Renal cortical epithelial cell (primary cell): ENCODE results near the gene HOXB4. TPM values are rescaled to one million over a fixed set of nuclear protein-coding genes. Genes with fewer than 3 reads are reported as not detected.

ENCODE experiments used
- DNase-seq: peaks from one replicate; pipeline ENCODE4 v3.0.0-alpha.2; 2011; ENCODE audit warnings: low read depth
- total RNA-seq: library from RNA; depleted of rRNA; stranded (reverse); fragments of >200 nt; gene quantifications from 2 replicates; pipeline ENCODE4 v1.2.3, GENCODE V29; 2014

HOXB4 gene
- total RNA-seq, 1 donor from 2014 or later, result 8.7 TPM

DNA sequence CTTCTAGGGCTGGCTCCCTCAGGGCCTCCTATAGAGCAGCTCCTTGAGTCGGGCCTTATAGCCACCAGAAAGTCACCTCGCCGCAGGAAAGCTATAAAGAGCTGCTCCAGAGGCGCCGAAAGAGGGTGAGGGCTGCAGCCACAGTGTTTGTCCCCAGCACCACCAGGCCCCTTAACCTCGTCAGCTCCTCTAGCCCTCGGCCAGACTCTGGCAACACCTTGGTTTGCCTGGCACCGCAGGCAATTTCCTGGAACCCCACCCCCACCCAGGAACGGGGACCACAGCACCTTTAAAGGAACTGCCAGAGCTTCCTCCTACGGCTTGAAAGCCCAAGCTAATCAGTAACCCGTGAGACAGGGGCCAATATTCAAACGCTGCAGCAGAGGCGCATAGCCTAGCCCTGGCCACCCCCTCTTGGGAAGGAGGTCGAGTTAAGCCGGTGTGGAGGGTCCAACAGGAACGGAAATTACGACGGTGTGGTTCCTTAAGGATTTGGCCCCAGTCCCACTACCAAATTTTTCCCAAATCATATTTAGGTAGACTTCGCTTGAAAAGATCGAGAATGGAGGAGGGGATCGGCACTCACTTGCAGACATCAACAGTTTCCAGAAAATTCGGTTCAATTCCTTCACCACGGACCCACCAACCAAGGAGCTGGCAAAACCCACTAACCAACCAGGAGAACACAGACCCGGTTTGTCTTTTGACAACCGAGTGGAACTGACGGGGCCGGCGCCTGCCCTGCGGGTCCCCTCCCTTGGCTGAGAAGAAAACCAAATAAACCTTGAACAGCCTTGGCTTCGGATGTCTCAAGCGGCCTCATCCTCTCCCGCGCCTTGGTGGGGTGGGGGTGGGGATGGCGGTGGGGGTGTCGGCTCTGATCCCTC, 23.6 kb upstream of the HOXB4 start:
- peak; percentile 77 for DNase-seq

DNA sequence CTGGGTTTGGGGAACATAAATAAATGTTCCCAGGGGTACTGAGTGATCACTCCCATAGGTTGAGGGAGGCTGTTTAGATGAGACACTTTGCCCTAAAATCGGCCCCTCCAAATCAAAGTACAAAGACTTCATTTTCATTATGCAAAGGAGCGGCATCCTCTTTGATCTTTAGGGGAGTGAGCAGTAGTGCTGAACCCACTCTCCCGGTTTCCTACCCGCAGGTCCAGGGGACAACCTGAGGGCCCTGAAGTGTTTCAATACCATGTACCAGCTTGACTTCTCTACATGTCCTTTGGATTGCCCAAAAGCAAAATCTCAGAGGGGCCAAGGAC, 23.0 kb upstream of the HOXB4 start:
- no peak for DNase-seq

DNA sequence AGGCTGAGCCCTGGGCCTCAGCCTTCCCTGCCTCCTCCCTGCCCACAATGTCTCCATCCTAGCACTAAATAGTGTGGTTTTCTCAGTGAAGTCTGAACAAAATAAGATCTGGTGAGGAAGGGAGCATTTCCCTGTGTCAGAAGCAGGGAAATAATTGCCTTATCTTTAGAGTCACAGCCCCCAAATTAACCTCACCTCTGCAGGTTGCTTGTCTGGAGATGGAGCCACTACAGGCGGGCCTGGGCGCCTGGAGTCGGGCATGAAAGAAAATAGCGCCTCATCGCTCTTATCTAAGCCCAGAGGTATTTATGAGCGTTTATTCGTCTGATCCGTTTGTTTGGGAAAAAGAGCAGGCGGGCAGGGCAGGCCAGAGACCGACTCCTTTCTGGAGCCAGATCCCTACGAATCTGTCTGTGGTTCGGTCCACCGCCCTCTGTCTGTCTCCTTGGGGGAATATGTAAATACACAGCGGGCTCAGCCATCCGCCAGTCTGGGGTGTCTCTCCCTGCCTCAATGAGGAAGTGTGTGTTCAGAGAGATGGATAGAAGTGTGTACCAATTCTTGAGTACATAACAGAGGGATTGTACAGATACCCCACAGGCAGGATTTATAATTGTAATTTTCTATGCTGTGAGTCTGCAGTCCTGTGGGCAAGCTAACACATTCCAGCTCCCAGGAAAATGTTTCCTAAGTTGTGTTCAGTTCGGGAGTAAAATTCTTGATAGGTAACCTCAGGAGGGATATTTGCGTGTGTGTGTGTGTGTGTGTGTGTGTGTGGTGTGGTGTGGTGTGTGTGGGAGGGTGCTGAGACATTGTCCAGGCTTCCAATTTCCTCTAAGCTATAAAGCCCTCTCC, 22.3 kb upstream of the HOXB4 start:
- peak; percentile 63 for DNase-seq

DNA sequence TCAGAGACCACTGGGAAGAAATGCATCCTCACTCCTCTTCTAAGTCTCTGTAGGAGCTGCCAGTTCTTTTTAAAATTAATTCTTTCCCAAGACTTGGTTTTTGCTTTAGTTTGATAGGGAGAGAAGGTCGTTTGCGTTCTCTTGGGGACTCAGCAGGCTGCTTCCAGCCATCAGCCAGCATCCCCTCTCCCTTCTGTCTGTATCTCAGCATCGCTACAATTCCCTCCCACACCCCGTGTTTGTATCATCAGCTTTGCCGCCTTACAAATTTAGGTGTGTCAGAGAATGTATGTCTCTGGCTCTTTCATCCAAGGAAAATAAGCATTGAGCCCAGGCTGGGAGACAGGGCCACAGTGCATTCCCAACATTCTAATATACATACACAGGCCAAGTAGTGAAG, 21.2 kb upstream of the HOXB4 start:
- DNase-seq, result no peak

DNA sequence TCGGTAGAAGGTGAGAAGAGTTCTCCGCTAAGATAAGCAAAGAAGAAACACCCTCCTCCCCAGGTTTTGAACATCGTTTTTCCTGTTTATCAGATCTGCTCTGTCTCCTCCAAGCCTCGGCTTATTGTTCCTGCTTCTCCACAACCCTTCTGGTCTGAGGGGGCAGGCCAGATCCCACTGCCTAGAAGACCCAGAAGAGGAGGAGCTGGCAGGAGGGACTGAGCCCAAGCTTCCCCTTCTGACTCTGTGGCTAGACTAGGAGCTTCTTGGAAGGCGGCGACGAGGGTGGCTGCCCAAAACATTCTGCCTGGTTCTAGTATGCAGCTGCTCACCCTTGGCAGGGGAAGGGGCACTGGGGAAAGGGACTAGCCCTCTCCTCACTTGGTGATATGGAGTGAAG, 20.6 kb upstream of the HOXB4 start:
- no peak for DNase-seq

DNA sequence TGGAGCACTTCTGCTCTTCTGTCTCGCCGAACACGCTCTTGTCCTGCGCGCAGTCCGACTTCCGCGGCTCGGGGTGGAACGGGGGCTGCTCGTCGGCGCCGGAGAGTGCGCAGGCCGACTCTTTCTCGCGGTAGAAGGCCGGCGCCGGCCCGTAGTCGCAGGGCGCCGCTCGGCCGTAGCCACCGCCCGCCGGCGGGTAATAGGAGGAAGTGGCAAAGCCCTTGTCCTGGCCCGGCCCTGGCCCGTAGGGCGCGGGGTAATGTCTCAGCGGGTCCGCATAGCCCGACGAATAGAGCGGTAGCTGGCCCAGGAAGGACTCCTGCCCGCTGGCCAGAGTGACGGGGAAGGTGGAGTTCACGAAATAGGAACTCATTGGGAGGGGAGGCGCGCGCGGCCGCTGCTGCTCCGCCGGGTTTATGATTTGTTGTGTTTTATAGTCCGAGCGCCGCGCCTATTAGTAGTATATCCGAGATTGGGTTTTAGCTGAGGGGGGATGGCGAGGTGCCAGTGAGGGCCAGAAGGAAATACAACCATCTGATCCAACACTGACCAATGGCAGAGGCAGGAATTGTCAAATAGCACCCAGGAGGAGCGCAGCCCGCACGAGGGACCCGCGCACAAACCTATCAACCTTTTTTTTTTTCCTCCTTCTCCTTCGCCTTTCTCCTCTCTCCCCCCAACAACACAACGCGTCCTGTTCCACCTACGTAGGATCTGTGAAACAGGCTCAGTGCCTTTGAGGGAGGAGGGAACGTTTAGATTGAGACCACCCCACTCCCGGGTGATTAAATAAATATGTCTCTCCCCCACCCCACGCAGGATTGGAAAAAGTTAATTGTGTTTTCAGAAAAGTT, 19.9 kb upstream of the HOXB4 start:
- DNase-seq, result peak; percentile 72

DNA sequence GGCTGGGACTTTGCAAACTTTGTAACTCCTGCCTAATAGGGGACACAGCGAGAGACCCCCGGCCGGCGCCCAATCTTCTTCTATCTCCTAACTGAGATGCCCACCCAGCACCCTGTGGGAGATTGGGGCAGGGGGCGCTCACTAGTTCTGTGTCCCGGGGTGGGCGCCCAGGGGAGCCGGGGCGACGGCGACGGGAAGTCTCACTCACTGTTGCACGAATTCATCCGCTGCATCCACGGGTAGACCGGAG, 19.3 kb upstream of the HOXB4 start:
- no peak for DNase-seq

DNA sequence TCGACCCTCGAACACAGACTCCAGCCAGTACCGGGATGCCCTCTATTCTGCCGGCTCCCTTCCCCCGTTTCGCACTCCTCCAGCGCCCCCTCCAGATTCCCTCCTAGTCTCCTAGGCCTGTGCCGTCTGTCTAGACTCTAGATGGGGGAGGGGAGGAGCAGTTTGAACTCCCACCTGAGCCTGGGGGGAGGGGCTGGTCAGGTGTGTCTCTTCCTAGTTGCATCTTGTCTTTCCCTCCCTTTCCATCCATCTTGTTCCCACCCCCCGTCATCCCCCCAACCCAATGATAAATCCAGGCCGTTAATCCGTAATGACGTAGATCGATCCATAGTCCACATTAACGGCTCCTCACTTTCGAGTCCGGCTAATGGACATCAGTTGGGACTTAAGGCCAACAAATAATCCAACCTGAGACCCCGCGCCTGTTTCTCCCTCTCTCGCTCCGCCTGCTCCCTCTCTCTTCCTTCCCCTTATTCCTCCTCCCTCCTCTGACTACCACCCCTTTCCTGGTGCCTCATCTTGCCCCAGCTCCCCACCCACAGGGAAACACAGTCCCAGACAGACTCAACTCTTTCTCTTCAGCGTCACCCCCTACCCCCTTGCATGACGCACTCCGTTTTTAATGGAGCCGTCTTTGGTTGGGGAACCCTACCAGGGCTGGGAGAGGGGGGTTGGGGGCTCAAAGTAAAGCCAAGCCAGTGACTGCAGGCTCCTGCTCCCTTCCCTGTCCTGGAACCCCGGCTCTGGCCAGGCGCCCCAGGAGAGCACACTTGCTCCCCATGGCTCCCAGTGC, 18.8 kb upstream of the HOXB4 start:
- no peak for DNase-seq

DNA sequence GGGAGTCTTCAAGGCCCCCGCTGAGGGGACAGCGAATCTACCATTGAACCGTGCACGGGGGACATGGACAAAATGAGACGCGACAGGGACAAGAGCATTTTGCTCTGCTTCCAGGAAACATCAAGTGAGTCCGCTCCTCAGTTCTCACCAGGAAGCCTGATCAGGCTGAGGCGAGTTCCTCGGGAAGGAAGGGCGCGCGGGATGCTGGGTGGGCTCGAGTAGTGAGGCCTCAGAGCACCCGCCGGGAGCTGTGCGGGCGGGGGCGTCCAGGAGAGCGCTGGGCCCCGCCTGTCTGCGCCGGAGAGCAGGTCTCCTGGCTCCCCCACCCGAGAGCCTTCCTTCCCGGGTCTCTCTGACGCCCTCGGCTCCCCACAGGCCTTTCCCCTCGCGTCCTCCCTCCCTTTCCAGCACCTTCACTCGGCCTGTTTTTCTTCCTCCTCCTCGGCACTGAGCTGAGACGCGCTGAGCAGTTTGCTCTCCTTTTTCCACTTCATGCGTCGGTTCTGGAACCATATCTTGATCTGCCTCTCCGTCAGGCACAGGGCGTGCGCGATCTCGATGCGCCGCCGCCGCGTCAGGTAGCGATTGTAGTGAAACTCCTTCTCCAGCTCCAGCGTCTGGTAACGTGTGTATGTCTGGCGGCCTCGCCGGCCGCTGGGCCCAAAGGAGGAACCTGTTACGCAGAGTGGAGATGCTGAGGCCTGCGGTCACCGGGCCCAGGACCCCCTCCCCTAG, 18.0 kb upstream of the HOXB4 start:
- no peak for DNase-seq

DNA sequence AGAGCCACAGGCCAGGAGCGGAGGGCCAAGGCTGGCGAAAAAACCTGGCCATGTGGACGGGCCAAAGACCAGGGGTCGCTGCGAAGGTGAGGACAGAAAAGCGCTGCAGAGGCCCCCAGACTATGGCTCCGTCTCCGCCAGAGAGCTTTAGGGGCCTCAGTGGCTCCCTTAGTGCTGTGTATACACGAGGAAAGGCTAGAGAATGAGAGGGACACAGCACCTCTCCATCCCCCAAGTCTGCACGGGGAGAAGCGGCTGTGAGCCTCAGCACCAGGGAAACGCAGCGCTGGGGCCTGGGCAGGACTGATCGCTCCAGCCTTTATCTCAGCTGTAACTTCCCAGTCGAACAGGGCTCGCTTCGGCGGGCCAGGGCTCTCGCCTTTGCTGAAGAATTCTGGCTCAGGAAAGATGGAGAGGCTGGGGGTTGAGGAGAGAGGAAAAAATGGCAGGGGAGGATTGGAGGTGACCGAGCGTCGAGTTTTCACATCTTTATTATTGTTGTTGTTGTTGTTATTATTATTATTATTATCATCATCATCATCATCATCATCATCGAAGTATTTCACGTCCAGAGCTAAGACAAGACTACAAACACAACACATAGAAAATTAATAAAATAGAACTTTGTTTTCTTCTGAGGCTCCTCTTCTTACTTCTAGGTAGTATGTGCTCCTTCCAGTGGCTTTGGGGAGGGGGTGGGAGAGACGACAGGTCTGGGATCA, 17.3 kb upstream of the HOXB4 start:
- no peak for DNase-seq

DNA sequence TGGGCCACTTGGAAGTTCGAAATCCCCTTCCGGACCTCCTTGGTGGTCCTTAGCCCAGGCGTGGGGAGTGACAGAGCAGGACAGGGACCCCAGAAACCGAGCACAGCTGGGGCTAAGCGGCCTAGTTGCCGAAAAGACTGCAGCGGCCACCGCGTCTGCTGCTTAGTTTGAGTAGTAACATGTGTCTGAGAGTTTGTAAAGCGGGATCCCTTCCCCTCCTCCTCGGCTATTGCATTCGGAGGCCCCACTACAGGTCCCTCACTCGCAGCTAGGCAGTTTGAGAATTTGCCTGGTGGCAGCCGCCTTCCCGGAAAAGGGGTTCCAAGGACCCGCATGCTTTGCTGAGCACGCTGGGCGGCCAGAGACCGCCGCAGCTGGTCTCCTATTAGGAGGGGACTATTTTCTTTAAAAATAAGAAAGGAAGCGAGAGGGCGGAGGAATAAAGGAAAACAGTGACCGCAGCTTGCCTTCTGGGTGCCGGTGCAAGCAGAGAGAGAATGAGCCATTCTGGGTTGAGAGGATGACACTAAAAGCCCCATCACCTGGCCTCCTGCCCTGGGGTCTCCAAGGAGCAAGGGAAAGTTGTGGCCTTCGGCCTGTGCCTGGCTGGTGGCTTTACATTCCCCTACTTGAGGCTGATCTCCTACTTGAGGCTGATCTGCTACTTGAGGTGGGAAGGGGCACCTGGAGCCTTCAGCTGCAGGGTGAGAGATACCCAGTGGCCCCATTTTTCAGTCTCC, 16.6 kb upstream of the HOXB4 start:
- no peak for DNase-seq

DNA sequence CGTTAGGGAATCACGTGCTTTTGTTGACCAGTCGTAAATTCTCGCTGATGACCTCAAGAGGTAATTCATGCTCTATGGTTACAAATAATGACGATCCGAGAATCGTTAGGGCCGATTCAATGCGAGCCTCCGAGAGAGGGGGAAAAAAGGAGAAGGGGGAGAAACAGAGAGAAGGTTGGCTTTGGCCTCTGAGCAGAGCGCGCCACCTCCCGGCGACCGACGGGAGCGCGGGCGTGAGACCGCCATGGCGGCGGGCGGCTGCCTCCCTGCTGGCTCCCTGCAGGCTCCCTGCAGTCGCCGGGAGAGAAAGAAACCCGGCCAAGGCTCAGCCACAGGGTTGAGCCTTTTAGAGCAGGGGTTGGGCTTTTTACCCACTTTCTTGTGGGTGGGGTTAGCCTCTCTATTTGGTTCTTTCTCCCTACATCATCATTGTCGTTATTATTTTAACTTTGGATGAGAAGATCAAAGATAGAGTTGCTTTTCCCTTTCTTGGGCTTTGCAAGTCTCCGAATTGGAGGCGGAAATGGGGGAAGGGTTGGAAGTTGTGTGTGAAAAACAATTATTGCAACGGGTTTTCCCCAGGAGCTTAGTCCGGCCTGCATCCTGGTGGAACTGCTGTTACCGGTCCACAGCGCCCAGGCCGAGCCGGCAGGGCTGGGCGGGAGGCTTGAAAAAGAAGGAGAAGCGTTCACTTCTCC, 15.8 kb upstream of the HOXB4 start:
- DNase-seq, result peak; percentile 82

DNA sequence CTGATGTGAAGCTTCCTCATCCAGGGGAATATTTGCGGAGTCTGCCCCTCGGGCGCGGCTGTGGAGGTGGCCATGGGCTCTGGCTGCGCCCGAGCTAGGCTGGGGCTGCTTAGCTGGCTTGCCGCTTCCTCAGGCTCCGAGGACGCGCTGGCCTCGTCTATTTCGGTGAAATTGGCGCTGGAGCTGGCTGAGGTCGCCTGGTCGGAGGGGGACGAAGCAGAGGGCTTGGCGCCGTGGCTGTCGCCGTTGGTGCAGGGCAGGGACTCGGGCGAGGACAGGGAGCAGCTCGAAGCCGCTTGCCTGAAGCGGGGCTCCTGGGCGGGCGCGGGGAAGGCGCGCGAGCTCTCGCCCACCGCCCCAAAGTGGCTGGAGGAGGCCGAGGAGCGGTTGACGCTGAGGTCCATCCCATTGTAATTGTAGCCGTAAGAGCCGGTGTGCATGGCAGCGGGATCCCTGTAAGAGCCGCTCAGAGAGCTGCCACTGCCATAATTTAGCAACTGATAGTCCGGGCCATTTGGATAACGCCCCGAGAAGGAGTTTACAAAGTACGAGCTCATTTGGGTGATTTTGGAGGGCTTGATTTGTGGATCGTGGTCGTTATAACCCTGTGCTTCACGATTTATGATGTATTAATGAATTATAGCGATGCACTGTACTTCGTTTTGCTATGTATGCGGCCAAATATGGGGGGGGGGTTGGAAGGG, 15.1 kb upstream of the HOXB4 start, which contains the start of gene HOXB5:
Gene HOXB5 (minus strand): TSS at position 654 of the 704 bp plus-strand sequence. CDS start 97 bp downstream, at position 557.
- DNase-seq, result no peak

DNA sequence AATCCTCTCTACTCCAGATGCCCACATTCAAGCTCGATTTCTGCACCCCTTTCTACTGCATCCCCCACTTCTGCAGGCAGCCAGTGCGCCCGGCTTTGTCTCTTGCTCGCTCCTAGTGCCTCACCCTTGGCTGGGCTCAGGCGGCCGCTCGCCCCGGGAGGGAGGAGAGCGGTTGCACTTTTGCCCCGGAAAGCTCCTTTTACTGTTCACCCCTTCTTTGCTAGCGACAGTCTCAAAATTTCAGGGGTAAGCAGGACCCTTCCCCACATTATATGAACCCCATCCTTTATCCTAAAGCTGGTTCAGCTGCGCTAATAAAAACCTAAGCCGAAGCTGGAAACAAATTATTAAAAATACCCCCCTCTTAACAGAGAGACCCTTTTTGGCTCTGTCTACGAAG, 14.4 kb upstream of the HOXB4 start:
- no peak for DNase-seq

DNA sequence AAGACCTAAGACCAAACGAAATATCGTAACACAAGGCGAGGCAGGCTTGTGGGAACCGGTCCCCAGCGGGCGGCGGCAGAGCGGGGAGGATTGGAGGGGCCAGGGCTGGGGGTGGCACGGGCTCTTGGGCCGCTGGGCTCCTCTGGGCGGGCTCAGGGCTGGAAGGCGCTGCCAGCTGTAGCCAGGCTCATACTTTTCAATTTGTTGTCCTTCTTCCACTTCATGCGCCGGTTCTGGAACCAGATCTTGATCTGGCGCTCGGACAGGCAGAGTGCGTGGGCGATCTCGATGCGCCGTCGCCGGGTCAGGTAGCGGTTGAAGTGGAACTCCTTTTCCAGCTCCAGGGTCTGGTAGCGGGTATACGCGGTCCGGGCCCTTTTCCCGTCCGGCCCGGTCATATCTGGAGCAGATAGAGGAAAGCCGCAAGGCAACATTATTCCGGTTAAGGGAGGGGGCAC, 13.9 kb upstream of the HOXB4 start:
- DNase-seq, result no peak

DNA sequence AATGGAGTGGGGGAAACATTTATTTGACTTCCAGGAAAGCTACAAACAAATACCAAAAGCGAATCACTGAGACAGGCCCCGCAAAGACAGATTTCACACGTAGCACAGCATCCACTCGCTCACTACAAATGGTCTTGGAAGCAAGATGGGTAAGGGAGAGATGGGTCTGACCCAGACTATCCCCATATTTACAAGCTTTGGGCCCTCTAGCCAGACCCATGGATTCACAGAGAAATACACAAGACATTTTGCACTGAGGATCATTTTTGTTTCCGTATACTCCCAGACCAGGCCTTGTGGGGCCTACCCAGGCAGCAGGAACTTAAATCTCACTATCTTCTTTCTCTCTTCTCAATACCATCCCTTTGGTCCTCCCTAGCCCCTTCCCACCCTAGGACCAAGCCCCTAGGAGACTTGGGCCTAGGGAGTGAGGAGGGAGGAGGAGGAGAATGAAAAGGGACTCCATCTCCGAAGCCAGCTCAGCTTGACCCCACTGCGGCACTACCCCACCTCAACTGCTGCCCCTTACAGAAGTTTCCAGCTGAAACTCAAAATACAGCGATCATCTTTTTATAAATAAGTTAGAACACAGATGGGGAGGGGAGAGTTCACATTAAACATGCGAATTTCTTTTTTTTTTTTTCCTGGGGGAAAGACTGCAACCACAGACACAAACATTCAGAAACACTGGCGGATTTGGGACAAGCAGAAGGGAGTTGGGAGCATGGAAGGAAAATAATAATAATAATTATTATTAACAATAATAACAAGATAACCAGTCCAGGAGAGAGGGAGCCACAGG, 13.3 kb upstream of the HOXB4 start:
- no peak for DNase-seq

DNA sequence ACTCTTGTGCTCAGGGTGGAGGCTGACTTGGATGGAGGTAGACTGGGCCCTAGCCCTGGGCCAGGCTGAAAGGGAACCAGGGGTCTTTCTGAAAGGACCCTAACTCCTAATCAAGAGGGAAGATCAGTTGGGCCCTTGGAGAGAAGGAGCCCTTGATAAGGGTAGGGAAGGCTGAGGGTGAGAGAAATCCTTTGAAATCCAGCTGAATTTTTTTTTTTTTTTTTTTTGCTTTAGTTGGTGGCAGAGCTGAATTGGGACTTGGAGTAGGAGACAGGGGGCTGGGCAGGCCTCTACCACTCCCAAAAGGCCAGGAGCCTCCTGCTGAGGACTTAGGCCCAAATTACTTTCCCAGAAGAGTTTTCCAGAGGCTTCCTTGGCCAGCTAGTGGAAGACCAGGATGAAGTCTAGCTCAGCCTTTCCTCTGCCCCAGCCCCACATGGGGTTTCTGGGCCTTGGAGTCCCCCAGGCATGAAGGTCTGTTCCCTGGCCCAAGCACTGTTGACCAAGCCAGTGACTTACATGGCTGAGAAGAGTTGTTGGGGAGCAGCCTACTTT, 12.5 kb upstream of the HOXB4 start:
- DNase-seq, result no peak
